K562 (cell line): ENCODE data around the gene OR4D9. TPM values are rescaled to one million over a fixed set of nuclear protein-coding genes. Genes with fewer than 3 reads are reported as not detected.

Experiments
- ARHGAP35 ChIP-seq: fragments of 450-650 bp; IDR thresholded peaks from 2 replicates; pipeline ENCODE4 v1.6.1; 2018; ENCODE audit not compliant: partially characterized antibody
- ZNF121 ChIP-seq: sonication (generic); formaldehyde crosslinking; conservative IDR thresholded peaks from 2 replicates; pipeline ENCODE4 v1.8.0; 2022; ENCODE audit warnings: missing genetic modification reagents
- ZNF707 ChIP-seq: fragments of 250-450 bp; sonication (Bioruptor Pico); conservative IDR thresholded peaks from 2 replicates; pipeline ENCODE4 v1.8.0; 2022; ENCODE audit warnings: inconsistent platforms, mild to moderate bottlenecking, moderate library complexity
- polyA plus RNA-seq, 8 experiments: library from polyadenylated mRNA; depleted of rRNA in 4 of 8; stranded (reverse) in 5 of 8; unstranded in 3 of 8; fragments of >200 nt; fragmentation: Nextera tagmentation in 2 of 8; fragmentation: Illumina TruSeq in 1 of 8; extraction: Ambion mirVana in 2 of 8; extraction: Trizol in 1 of 8; gene quantifications; 2 replicates each; pipeline versions ENCODE4 v1.2.1 to v1.2.3, GENCODE V29; 2011 to 2014; ENCODE audit warnings: inconsistent platforms in 1 of 8, missing spikeins in 1 of 8
- total RNA-seq, 7 experiments: library from RNA; depleted of rRNA in 6 of 7; stranded (reverse); fragments of >200 nt in 6 of 7; fragmentation: Illumina TruSeq in 2 of 7; extraction: Trizol in 2 of 7; gene quantifications; 2 replicates each; pipeline versions ENCODE4 v1.2.1 to v1.2.3, GENCODE V29; 2011 to 2021; ENCODE audit warnings: low replicate concordance in 1 of 7
- TF ChIP-seq, protein P1 (sequence below): fragments of 450-650 bp; IDR thresholded peaks from 2 replicates; pipeline ENCODE4 v1.6.1; 2016; ENCODE audit warnings: mild to moderate bottlenecking, moderate library complexity
- TF ChIP-seq, protein P2 (sequence below): fragments of 250-450 bp; sonication (Bioruptor Pico); IDR thresholded peaks from 2 replicates; pipeline ENCODE4 v1.4.0; 2020
- TF ChIP-seq, protein P3 (sequence below): fragments of 250-450 bp; sonication (Bioruptor Pico); IDR thresholded peaks from 2 replicates; pipeline ENCODE4 v1.5.1; 2021; ENCODE audit warnings: mild to moderate bottlenecking
- TF ChIP-seq, protein P4 (sequence below): fragments of 250-450 bp; sonication (Bioruptor Pico); IDR thresholded peaks from 2 replicates; pipeline ENCODE4 v1.9.0; 2021; ENCODE audit warnings: mild to moderate bottlenecking

OR4D9 gene
- total and polyA plus RNA-seq, 9 of the 15 experiments (the other 6 are each of a cell fraction or from before 2014, with no cell fraction given): not detected

DNA sequence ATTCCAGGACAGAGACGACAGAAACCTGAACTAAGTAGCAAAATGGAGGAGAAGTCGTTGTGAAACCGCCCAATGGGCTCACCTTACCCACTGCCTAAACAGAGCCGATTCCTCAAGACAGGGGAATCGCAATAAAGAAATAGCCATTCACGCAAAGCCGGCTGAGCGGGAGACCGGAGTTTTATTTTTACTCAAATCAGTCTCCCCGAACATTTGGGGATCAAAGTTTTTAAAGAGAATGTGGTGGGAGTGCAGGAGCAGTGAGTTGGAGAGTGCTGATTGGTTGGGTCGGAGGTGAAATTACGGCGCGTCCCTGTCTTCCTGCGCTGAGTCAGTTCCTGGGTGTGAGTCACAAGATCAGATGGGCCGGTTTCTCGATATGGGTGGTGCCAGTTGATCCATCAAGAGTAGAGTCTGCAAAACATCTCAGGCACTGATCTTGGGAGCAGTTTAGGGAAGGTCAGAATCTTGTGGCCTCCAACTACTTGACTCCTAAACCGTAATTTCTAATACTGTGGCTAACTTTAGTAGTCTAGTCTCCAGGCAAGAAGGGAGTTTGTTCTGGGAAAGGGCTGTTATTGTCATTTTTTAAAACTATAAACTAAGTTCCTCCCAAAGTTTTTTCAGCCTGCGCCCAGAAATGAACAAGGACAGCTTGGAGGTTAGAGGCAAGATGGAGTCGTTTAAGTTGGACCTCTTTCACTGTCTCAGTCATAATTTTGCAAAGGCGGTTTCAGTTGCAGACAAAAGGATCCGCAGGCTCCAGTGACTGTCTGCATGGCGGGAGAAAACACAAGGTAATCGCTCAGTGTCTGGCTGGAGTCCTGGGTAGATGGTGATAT is 34.1 kb downstream of the OR4D9 start (continued):
- TF ChIP-seq, protein P1, sequence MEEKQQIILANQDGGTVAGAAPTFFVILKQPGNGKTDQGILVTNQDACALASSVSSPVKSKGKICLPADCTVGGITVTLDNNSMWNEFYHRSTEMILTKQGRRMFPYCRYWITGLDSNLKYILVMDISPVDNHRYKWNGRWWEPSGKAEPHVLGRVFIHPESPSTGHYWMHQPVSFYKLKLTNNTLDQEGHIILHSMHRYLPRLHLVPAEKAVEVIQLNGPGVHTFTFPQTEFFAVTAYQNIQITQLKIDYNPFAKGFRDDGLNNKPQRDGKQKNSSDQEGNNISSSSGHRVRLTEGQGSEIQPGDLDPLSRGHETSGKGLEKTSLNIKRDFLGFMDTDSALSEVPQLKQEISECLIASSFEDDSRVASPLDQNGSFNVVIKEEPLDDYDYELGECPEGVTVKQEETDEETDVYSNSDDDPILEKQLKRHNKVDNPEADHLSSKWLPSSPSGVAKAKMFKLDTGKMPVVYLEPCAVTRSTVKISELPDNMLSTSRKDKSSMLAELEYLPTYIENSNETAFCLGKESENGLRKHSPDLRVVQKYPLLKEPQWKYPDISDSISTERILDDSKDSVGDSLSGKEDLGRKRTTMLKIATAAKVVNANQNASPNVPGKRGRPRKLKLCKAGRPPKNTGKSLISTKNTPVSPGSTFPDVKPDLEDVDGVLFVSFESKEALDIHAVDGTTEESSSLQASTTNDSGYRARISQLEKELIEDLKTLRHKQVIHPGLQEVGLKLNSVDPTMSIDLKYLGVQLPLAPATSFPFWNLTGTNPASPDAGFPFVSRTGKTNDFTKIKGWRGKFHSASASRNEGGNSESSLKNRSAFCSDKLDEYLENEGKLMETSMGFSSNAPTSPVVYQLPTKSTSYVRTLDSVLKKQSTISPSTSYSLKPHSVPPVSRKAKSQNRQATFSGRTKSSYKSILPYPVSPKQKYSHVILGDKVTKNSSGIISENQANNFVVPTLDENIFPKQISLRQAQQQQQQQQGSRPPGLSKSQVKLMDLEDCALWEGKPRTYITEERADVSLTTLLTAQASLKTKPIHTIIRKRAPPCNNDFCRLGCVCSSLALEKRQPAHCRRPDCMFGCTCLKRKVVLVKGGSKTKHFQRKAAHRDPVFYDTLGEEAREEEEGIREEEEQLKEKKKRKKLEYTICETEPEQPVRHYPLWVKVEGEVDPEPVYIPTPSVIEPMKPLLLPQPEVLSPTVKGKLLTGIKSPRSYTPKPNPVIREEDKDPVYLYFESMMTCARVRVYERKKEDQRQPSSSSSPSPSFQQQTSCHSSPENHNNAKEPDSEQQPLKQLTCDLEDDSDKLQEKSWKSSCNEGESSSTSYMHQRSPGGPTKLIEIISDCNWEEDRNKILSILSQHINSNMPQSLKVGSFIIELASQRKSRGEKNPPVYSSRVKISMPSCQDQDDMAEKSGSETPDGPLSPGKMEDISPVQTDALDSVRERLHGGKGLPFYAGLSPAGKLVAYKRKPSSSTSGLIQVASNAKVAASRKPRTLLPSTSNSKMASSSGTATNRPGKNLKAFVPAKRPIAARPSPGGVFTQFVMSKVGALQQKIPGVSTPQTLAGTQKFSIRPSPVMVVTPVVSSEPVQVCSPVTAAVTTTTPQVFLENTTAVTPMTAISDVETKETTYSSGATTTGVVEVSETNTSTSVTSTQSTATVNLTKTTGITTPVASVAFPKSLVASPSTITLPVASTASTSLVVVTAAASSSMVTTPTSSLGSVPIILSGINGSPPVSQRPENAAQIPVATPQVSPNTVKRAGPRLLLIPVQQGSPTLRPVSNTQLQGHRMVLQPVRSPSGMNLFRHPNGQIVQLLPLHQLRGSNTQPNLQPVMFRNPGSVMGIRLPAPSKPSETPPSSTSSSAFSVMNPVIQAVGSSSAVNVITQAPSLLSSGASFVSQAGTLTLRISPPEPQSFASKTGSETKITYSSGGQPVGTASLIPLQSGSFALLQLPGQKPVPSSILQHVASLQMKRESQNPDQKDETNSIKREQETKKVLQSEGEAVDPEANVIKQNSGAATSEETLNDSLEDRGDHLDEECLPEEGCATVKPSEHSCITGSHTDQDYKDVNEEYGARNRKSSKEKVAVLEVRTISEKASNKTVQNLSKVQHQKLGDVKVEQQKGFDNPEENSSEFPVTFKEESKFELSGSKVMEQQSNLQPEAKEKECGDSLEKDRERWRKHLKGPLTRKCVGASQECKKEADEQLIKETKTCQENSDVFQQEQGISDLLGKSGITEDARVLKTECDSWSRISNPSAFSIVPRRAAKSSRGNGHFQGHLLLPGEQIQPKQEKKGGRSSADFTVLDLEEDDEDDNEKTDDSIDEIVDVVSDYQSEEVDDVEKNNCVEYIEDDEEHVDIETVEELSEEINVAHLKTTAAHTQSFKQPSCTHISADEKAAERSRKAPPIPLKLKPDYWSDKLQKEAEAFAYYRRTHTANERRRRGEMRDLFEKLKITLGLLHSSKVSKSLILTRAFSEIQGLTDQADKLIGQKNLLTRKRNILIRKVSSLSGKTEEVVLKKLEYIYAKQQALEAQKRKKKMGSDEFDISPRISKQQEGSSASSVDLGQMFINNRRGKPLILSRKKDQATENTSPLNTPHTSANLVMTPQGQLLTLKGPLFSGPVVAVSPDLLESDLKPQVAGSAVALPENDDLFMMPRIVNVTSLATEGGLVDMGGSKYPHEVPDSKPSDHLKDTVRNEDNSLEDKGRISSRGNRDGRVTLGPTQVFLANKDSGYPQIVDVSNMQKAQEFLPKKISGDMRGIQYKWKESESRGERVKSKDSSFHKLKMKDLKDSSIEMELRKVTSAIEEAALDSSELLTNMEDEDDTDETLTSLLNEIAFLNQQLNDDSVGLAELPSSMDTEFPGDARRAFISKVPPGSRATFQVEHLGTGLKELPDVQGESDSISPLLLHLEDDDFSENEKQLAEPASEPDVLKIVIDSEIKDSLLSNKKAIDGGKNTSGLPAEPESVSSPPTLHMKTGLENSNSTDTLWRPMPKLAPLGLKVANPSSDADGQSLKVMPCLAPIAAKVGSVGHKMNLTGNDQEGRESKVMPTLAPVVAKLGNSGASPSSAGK: no peak; the same call in 1 of the 2 replicates
- TF ChIP-seq, protein P2, sequence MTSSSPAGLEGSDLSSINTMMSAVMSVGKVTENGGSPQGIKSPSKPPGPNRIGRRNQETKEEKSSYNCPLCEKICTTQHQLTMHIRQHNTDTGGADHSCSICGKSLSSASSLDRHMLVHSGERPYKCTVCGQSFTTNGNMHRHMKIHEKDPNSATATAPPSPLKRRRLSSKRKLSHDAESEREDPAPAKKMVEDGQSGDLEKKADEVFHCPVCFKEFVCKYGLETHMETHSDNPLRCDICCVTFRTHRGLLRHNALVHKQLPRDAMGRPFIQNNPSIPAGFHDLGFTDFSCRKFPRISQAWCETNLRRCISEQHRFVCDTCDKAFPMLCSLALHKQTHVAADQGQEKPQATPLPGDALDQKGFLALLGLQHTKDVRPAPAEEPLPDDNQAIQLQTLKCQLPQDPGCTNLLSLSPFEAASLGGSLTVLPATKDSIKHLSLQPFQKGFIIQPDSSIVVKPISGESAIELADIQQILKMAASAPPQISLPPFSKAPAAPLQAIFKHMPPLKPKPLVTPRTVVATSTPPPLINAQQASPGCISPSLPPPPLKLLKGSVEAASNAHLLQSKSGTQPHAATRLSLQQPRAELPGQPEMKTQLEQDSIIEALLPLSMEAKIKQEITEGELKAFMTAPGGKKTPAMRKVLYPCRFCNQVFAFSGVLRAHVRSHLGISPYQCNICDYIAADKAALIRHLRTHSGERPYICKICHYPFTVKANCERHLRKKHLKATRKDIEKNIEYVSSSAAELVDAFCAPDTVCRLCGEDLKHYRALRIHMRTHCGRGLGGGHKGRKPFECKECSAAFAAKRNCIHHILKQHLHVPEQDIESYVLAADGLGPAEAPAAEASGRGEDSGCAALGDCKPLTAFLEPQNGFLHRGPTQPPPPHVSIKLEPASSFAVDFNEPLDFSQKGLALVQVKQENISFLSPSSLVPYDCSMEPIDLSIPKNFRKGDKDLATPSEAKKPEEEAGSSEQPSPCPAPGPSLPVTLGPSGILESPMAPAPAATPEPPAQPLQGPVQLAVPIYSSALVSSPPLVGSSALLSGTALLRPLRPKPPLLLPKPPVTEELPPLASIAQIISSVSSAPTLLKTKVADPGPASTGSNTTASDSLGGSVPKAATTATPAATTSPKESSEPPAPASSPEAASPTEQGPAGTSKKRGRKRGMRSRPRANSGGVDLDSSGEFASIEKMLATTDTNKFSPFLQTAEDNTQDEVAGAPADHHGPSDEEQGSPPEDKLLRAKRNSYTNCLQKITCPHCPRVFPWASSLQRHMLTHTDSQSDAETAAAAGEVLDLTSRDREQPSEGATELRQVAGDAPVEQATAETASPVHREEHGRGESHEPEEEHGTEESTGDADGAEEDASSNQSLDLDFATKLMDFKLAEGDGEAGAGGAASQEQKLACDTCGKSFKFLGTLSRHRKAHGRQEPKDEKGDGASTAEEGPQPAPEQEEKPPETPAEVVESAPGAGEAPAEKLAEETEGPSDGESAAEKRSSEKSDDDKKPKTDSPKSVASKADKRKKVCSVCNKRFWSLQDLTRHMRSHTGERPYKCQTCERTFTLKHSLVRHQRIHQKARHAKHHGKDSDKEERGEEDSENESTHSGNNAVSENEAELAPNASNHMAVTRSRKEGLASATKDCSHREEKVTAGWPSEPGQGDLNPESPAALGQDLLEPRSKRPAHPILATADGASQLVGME (CRISPR knock-in tag): no peak
- TF ChIP-seq, protein P3, sequence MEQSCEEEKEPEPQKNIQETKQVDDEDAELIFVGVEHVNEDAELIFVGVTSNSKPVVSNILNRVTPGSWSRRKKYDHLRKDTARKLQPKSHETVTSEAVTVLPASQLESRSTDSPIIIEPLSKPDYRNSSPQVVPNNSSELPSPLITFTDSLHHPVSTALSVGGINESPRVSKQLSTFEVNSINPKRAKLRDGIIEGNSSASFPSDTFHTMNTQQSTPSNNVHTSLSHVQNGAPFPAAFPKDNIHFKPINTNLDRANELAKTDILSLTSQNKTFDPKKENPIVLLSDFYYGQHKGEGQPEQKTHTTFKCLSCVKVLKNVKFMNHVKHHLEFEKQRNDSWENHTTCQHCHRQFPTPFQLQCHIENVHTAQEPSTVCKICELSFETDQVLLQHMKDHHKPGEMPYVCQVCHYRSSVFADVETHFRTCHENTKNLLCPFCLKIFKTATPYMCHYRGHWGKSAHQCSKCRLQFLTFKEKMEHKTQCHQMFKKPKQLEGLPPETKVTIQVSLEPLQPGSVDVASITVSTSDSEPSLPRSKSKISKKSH (CRISPR knock-in tag): no peak
- TF ChIP-seq ZNF121 (no peak), ZNF707 (CRISPR knock-in tag) (no peak), ARHGAP35 (peak; percentile 6)
- TF ChIP-seq, protein P4, sequence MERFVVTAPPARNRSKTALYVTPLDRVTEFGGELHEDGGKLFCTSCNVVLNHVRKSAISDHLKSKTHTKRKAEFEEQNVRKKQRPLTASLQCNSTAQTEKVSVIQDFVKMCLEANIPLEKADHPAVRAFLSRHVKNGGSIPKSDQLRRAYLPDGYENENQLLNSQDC (CRISPR knock-in tag): no peak
